Mesenchymal stem cell (in vitro differentiated cells and primary cell): ENCODE measurements around the gene GUCY1A1.

Experiments
- DNase-seq: peaks from one replicate; pipeline ENCODE4 v3.0.0-alpha.2; 2013
- H2AFZ ChIP-seq: one replicate; pipeline ENCODE4 v1.6.1; 2013; ENCODE audit warnings: low read depth, mild to moderate bottlenecking, control low read depth, inconsistent platforms, low read length, moderate library complexity
- H2AK5ac ChIP-seq: 2 replicates; pipeline ENCODE4 v1.6.1; 2013; ENCODE audit warnings: low read length, moderate library complexity, mild to moderate bottlenecking, inconsistent platforms; ENCODE audit not compliant: severe bottlenecking
- H2BK120ac ChIP-seq: one replicate; pipeline ENCODE4 v1.6.1; 2013; ENCODE audit warnings: low read depth, mild to moderate bottlenecking, inconsistent platforms, low read length, moderate library complexity
- H2BK12ac ChIP-seq, 2 experiments: one replicate each; pipeline ENCODE4 v1.6.1; 2013; ENCODE audit warnings: inconsistent platforms in 2 of 2, low read length in 2 of 2, mild to moderate bottlenecking in 2 of 2, moderate library complexity in 2 of 2, control low read depth in 1 of 2
- H2BK15ac ChIP-seq: one replicate; pipeline ENCODE4 v1.6.1; 2013; ENCODE audit warnings: mild to moderate bottlenecking, low read depth, inconsistent platforms; ENCODE audit not compliant: poor library complexity, severe bottlenecking
- H2BK5ac ChIP-seq: 2 replicates; pipeline ENCODE4 v1.6.1; 2013; ENCODE audit warnings: low read depth, mild to moderate bottlenecking, low read length, control low read depth, inconsistent platforms; ENCODE audit not compliant: poor library complexity, severe bottlenecking
- H3K14ac ChIP-seq, 2 experiments: one replicate each; pipeline ENCODE4 v1.6.1; 2013; ENCODE audit warnings: inconsistent platforms in 2 of 2, low read length in 2 of 2, control low read depth in 1 of 2, mild to moderate bottlenecking in 1 of 2, moderate library complexity in 1 of 2
- H3K18ac ChIP-seq, 2 experiments: one replicate each; pipeline ENCODE4 v1.6.1; 2013; ENCODE audit warnings: inconsistent platforms in 2 of 2, low read length in 2 of 2, control low read depth in 1 of 2, low read depth in 1 of 2, mild to moderate bottlenecking in 1 of 2
- H3K23ac ChIP-seq, 2 experiments: one replicate each; pipeline ENCODE4 v1.6.1; 2013; ENCODE audit warnings: inconsistent platforms in 2 of 2, low read length in 2 of 2, mild to moderate bottlenecking in 2 of 2, moderate library complexity in 2 of 2, control low read depth in 1 of 2
- H3K27ac ChIP-seq: 2 replicates; pipeline ENCODE4 v1.5.1; 2013; ENCODE audit warnings: mild to moderate bottlenecking, moderate library complexity, low read length, control low read depth, inconsistent platforms; ENCODE audit not compliant: poor library complexity, severe bottlenecking
- H3K27me3 ChIP-seq, 2 experiments: 2 replicates each; pipeline versions ENCODE4 v1.6.1 to v1.7.0; 2013; ENCODE audit warnings: low read length in 2 of 2, mild to moderate bottlenecking in 2 of 2, moderate library complexity in 2 of 2, control low read depth in 1 of 2, inconsistent platforms in 1 of 2; ENCODE audit not compliant: control insufficient read depth in 1 of 2, insufficient read depth in 1 of 2
- H3K36me3 ChIP-seq, 2 experiments: 2 replicates each; pipeline versions ENCODE4 v1.6.1 to v1.7.0; 2013; ENCODE audit warnings: low read length in 2 of 2, control low read depth in 1 of 2, inconsistent platforms in 1 of 2, low read depth in 1 of 2, mild to moderate bottlenecking in 1 of 2; ENCODE audit not compliant: insufficient read depth in 2 of 2, control insufficient read depth in 1 of 2
- H3K4ac ChIP-seq, 2 experiments: one replicate each; pipeline ENCODE4 v1.6.1; 2013; ENCODE audit warnings: inconsistent platforms in 2 of 2, low read length in 2 of 2, mild to moderate bottlenecking in 2 of 2, moderate library complexity in 2 of 2, control low read depth in 1 of 2, low read depth in 1 of 2
- H3K4me1 ChIP-seq: 2 replicates; pipeline ENCODE4 v1.6.1; 2013; ENCODE audit warnings: low read depth, low read length, control low read depth; ENCODE audit not compliant: control insufficient read depth, insufficient read depth
- H3K4me2 ChIP-seq: 2 replicates; pipeline ENCODE4 v1.6.1; 2013; ENCODE audit warnings: low read length, mild to moderate bottlenecking, inconsistent platforms; ENCODE audit not compliant: poor library complexity, severe bottlenecking
- H3K4me3 ChIP-seq, 2 experiments: 2 replicates each; pipeline versions ENCODE4 v1.5.1 to v1.7.0; 2013; ENCODE audit warnings: low read length in 2 of 2, mild to moderate bottlenecking in 2 of 2, control low read depth in 1 of 2, low read depth in 1 of 2; ENCODE audit not compliant: insufficient read depth in 1 of 2
- H3K79me1 ChIP-seq: replicated peaks from 2 replicates; pipeline ENCODE4 v1.6.1; 2013; ENCODE audit warnings: mild to moderate bottlenecking, control low read depth, low read length, inconsistent platforms; ENCODE audit not compliant: poor library complexity, severe bottlenecking
- H3K9ac ChIP-seq: 2 replicates; pipeline ENCODE4 v1.7.0; 2013; ENCODE audit warnings: mild to moderate bottlenecking, low read length, moderate library complexity
- H3K9me3 ChIP-seq: 2 replicates; pipeline ENCODE4 v1.7.0; 2013; ENCODE audit warnings: mild to moderate bottlenecking, low read length; ENCODE audit not compliant: control insufficient read depth
- H4K8ac ChIP-seq: one replicate; pipeline ENCODE4 v1.6.1; 2013; ENCODE audit warnings: inconsistent platforms, mild to moderate bottlenecking, low read length, moderate library complexity
- H4K91ac ChIP-seq: one replicate; pipeline ENCODE4 v1.6.1; 2013; ENCODE audit warnings: mild to moderate bottlenecking, low read length, inconsistent platforms
- WGBS: methylation state at CpG from one replicate; pipeline ENCODE4 v1.1.7; 2013; ENCODE audit warnings: mixed read lengths; 5-methylcytosine and 5-hydroxymethylcytosine counted together

The GUCY1A1 gene

GRCh38 chr4:155713911-155714310 is 47.3 kb downstream of the GUCY1A1 start:
- Histone ChIP-seq H3K9ac (no peak overlapping the region), H3K4ac (no peak overlapping the region), H3K27me3 (no peaks in the 10 kb centered on the region), H4K91ac (no peak overlapping the region), H3K18ac (no peak overlapping the region), H2BK120ac (no peak overlapping the region), H2BK12ac (no peak overlapping the region), H2AFZ (no peak overlapping the region), H3K27ac (no peak overlapping the region), H4K8ac (no peak overlapping the region), H3K14ac (no peak overlapping the region), H3K36me3 (peaks cover 0 to 7% of the 10 kb centered on the region in 2 experiments), H3K79me1 (no peaks in the 10 kb centered on the region), H2BK15ac (no peak overlapping the region), H2BK5ac (no peak overlapping the region), H3K4me2 (no peak overlapping the region), H2AK5ac (no peak overlapping the region), H3K4me3 (no peak overlapping the region), H3K4me1 (no peaks in the 10 kb centered on the region), H3K9me3 (peaks cover 2% of the 10 kb centered on the region), H3K23ac (no peak overlapping the region)
- DNase-seq, result no peak
- WGBS, result no CpG with 5 or more reads among the region's 1 CpG

- no peak overlapping the region for H2BK12ac ChIP-seq
- peak overlapping the region; percentile 5 for H2BK15ac ChIP-seq
- peak overlapping the region; percentile 75 for H3K9ac ChIP-seq
- no peak overlapping the region for H3K18ac ChIP-seq
- H2AFZ ChIP-seq, result no peak overlapping the region
- H3K36me3 ChIP-seq, result no peaks in the 10 kb centered on the region
- H3K27ac ChIP-seq, result no peak overlapping the region
- H3K4me1 ChIP-seq, result peaks cover 1% of the 10 kb centered on the region
- no peak for DNase-seq
- H3K14ac ChIP-seq, result no peak overlapping the region
- H3K4me2 ChIP-seq, result no peak overlapping the region
- H2AK5ac ChIP-seq, result no peak overlapping the region
- H4K8ac ChIP-seq, result no peak overlapping the region
- H2BK120ac ChIP-seq, result no peak overlapping the region
- H3K27me3 ChIP-seq, result no peaks in the 10 kb centered on the region
- no peak overlapping the region for H2BK5ac ChIP-seq
- H4K91ac ChIP-seq, result no peak overlapping the region
- no CpG with 5 or more reads among the region's 1 CpG for WGBS
- no peaks in the 10 kb centered on the region for H3K79me1 ChIP-seq
- H3K4ac ChIP-seq, result no peak overlapping the region
- H3K23ac ChIP-seq, result no peak overlapping the region
- H3K4me3 ChIP-seq, result no peak overlapping the region
- H3K9me3 ChIP-seq, result no peaks in the 10 kb centered on the region
These were observed 55.7 kb downstream of the GUCY1A1 start for GRCh38 chr4:155722336-155722735.

GRCh38 chr4:155722816-155723499 is 56.3 kb downstream of the GUCY1A1 start:
- H2AK5ac ChIP-seq, result no peak overlapping the region
- H2BK15ac ChIP-seq, result no peak overlapping the region
- H4K8ac ChIP-seq, result no peak overlapping the region
- no peak overlapping the region for H3K4me3 ChIP-seq
- no peaks in the 10 kb centered on the region for H3K27me3 ChIP-seq
- H2BK120ac ChIP-seq, result no peak overlapping the region
- H2BK5ac ChIP-seq, result no peak overlapping the region
- H3K14ac ChIP-seq, result no peak overlapping the region
- H2BK12ac ChIP-seq, result no peak overlapping the region
- no peak overlapping the region for H4K91ac ChIP-seq
- H3K9ac ChIP-seq, result peak overlapping the region; percentile 75
- peaks cover 1% of the 10 kb centered on the region for H3K4me1 ChIP-seq
- H3K4ac ChIP-seq, result no peak overlapping the region
- no peak overlapping the region for H3K23ac ChIP-seq
- no peak overlapping the region for H3K4me2 ChIP-seq
- H3K27ac ChIP-seq, result peak overlapping the region; percentile 28
- H3K9me3 ChIP-seq, result no peaks in the 10 kb centered on the region
- 82% methylated on average over 5 of the region's 7 CpGs for WGBS
- no peak overlapping the region for H3K18ac ChIP-seq
- H3K79me1 ChIP-seq, result no peaks in the 10 kb centered on the region
- peak; percentile 51 for DNase-seq
- H2AFZ ChIP-seq, result no peak overlapping the region
- H3K36me3 ChIP-seq, result no peaks in the 10 kb centered on the region

- H3K4me3 ChIP-seq, result no peak overlapping the region
- no peak overlapping the region for H3K18ac ChIP-seq
- no peak overlapping the region for H2AFZ ChIP-seq
- no peak overlapping the region for H2BK12ac ChIP-seq
- no peak overlapping the region for H3K4me2 ChIP-seq
- no peak overlapping the region for H4K91ac ChIP-seq
- no peak overlapping the region for H4K8ac ChIP-seq
- H3K9me3 ChIP-seq, result no peaks in the 10 kb centered on the region
- no peak overlapping the region for H3K27ac ChIP-seq
- H3K9ac ChIP-seq, result no peak overlapping the region
- no peak overlapping the region for H2BK15ac ChIP-seq
- no peaks in the 10 kb centered on the region for H3K27me3 ChIP-seq
- no peak overlapping the region for H3K14ac ChIP-seq
- peaks cover 1% of the 10 kb centered on the region for H3K4me1 ChIP-seq
- H3K4ac ChIP-seq, result no peak overlapping the region
- H3K79me1 ChIP-seq, result no peaks in the 10 kb centered on the region
- H3K36me3 ChIP-seq, result no peaks in the 10 kb centered on the region
- no peak for DNase-seq
- H3K23ac ChIP-seq, result no peak overlapping the region
- no peak overlapping the region for H2AK5ac ChIP-seq
- 69% methylated on average over 3 of the region's 3 CpGs for WGBS
- no peak overlapping the region for H2BK120ac ChIP-seq
- no peak overlapping the region for H2BK5ac ChIP-seq
These were observed 58.1 kb downstream of the GUCY1A1 start for GRCh38 chr4:155724731-155725130.
